Upper lobe of left lung (tissue), 6 donors: ENCODE results near the gene RGS12. TPM values are rescaled to one million over a fixed set of nuclear protein-coding genes. Genes with fewer than 3 reads are reported as not detected.
A peak's percentile ranks its signal among the peaks of the same experiment; 100 is the strongest.

Experiments used
- ATAC-seq, 2 donors: fragments of 200-7000 bp; cut with Tn5 transposase; one replicate each; pipeline ENCODE4 v1.9.1; 2022; ENCODE audit warnings: mild to moderate bottlenecking in 2 of 2, moderate library complexity in 2 of 2; ENCODE audit not compliant: low FRiP score in 2 of 2
- DNase-seq, 2 donors: peaks; one replicate each; pipeline ENCODE4 v3.0.0-alpha.2; 2019 to 2020
- H3K27ac ChIP-seq, 4 donors: fragments of 200-600 bp; sonication (generic); one replicate each; pipeline ENCODE4 v1.5.1; 2016 to 2019
- H3K27me3 ChIP-seq, 4 donors: fragments of 200-600 bp; sonication (generic); one replicate each; pipeline ENCODE4 v1.5.1; 2017 to 2019
- H3K36me3 ChIP-seq, 4 donors: fragments of 200-600 bp; sonication (generic); one replicate each; pipeline ENCODE4 v1.5.1; 2016 to 2019
- H3K4me1 ChIP-seq, 4 donors: fragments of 200-600 bp; sonication (generic); one replicate each; pipeline ENCODE4 v1.5.1; 2018 to 2019
- H3K4me3 ChIP-seq, 4 donors: fragments of 200-600 bp; sonication (generic); one replicate each; pipeline ENCODE4 v1.5.1; 2017 to 2019; ENCODE audit warnings: mild to moderate bottlenecking in 2 of 4, moderate library complexity in 1 of 4
- H3K9me3 ChIP-seq, 4 donors: fragments of 200-600 bp; sonication (generic); one replicate each; pipeline ENCODE4 v1.5.1; 2018 to 2019
- EP300 ChIP-seq, 4 donors: sonication (generic); formaldehyde crosslinking; IDR thresholded peaks; one replicate each; pipeline ENCODE4 v1.5.1; 2017; ENCODE audit warnings: antibody characterized with exemption in 4 of 4, control low read depth in 2 of 4
- POLR2A ChIP-seq, 4 donors: fragments of 450-650 bp; IDR thresholded peaks; one replicate each; pipeline ENCODE4 v1.5.1; 2016 to 2017; ENCODE audit warnings: antibody characterized with exemption in 4 of 4, mild to moderate bottlenecking in 2 of 4
- POLR2AphosphoS5 ChIP-seq, 2 donors: sonication (generic); formaldehyde crosslinking; IDR thresholded peaks; one replicate each; pipeline ENCODE4 v1.5.1; 2017; ENCODE audit warnings: antibody characterized with exemption in 2 of 2
- WGBS, 2 donors: methylation state at CpG; one replicate each; pipeline ENCODE4 v1.1.5; 2017 to 2018; 5-methylcytosine and 5-hydroxymethylcytosine counted together
- total RNA-seq, 6 donors: library from RNA; depleted of rRNA in 4 of 6; stranded (reverse); fragments of >200 nt in 4 of 6; gene quantifications; one replicate each; pipeline versions ENCODE4 v1.1.0 to v1.2.1, GENCODE V29; 2016 to 2021
- TF ChIP-seq, protein P1 (sequence below), 6 experiments: fragments of 450-650 bp in 4 of 6; fragments of 200-600 bp in 2 of 6; sonication (generic) in 2 of 6; IDR thresholded peaks; one replicate each; pipeline ENCODE4 v1.5.1; 2016 to 2019; ENCODE audit warnings: antibody characterized with exemption in 6 of 6
- donor health status: DM: no; HTN: no; CAD: no; lungs with moderate emphysema.
- donor health status: DM: no; HTN: yes; CAD: no; lungs with severe emphysema.

The RGS12 gene
- total RNA-seq, 6 donors from 2014 or later = 17.8 to 124 (median 49.7) TPM

DNA sequence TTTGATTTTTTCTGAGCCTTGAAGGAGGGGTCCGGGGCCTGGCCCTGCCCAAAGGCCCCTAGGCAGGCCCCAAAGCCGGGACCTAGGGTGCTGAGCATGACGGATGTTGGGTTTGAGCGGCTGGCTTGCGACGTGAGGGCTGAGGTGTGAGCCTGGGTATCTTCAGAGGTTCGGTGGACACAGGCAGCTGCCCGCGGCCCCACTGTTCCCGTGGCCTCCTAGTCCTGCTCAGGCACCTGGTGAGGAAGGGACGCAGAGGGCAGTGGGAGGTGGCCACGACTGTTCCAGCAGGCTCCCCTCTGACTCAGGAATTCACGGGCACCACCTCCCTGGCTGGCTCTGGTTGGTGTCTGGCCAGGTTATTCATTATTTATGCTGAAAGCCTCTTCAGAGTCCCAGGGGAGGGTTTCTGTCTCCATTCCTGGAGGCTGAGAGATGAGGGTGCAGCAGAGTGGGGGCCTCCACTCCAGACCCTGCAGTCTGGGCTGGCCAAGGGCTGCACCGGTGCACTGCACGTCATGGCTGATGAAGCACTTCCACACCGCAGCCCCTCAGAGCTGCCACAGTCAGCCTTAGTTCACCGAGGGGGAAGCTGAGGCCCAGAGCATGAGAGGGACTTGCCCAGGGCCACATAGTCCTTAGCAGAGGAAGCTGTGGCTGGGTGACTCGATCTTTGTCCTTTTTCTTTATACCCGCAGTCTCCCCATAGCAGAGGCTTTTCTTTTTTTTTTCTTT is 41.7 kb upstream of the RGS12 start:
- Histone ChIP-seq H3K27me3 (no peaks in the 10 kb centered on the region), H3K4me1 (no peaks in the 10 kb centered on the region), H3K4me3 (peak overlapping the region in 3 of 4 donors; percentile 25 to 44 (median 33)), H3K27ac (peak overlapping the region; percentile 53 to 77 (median 74)), H3K36me3 (peaks cover 0 to 6% (median 3%) of the 10 kb centered on the region in 4 donors), H3K9me3 (no peaks in the 10 kb centered on the region)
- TF ChIP-seq POLR2AphosphoS5 (IDR thresholded peaks at IDR 0.05) (no peak), EP300 (IDR thresholded peaks at IDR 0.05) (no peak), POLR2A (IDR thresholded peaks at IDR 0.05) (peak in 2 of 4 donors; percentile 4 to 38)
- TF ChIP-seq, protein P1, sequence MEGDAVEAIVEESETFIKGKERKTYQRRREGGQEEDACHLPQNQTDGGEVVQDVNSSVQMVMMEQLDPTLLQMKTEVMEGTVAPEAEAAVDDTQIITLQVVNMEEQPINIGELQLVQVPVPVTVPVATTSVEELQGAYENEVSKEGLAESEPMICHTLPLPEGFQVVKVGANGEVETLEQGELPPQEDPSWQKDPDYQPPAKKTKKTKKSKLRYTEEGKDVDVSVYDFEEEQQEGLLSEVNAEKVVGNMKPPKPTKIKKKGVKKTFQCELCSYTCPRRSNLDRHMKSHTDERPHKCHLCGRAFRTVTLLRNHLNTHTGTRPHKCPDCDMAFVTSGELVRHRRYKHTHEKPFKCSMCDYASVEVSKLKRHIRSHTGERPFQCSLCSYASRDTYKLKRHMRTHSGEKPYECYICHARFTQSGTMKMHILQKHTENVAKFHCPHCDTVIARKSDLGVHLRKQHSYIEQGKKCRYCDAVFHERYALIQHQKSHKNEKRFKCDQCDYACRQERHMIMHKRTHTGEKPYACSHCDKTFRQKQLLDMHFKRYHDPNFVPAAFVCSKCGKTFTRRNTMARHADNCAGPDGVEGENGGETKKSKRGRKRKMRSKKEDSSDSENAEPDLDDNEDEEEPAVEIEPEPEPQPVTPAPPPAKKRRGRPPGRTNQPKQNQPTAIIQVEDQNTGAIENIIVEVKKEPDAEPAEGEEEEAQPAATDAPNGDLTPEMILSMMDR (IDR thresholded peaks at IDR 0.05) = no peak
- peak; percentile 82 to 85 for DNase-seq
- WGBS, 2 donors = 77 to 83% methylated on average over 6 to 18 of the region's 19 CpGs
- peak; percentile 33 to 79 for ATAC-seq

DNA sequence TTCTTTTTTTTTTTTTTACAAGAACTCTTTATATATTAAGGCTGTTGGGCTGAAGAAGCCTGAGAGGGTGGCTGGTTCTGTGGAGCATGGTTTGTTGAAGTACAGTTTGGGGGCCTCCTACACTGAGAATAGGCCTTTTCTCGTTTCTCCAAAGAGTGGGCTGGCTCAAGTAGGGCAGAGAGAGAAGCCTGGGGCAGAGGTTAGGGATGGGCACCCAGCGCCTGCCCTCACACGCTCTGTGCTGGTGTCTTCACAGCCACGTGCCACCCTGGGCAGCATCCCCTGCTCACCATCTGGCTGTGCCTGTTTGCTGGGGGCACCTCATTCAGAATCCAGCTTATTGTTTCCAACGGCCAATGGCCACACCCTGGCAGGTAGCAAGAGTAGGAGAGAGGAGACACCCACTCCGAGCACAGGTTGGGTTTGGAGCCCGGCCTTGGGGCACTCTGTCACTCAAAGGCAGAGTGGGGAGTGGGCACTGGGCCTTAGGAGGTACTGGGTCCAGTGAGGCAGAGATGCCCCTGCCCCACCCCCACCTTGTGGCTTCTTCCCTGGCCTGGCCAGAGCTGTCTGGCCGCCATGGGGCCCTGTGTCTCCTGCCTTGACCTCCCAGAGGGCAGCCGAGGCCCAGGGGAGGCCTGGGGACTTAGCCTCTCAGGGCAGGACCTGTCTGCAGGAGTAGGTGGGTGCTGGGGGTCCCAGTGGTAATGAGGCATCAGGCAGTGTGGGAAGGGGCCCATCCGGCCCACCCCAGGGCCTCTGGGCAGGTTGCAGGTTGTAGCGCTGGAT is 40.9 kb upstream of the RGS12 start:
- 94 to 95% methylated on average over 6 to 10 of the region's 11 CpGs for WGBS, 2 donors
- TF ChIP-seq POLR2AphosphoS5 (IDR thresholded peaks at IDR 0.05) = no peak
- no peak for TF ChIP-seq EP300 (IDR thresholded peaks at IDR 0.05)
- no peak for TF ChIP-seq POLR2A (IDR thresholded peaks at IDR 0.05)
- TF ChIP-seq, protein P1 (IDR thresholded peaks at IDR 0.05) = no peak
- H3K27me3 ChIP-seq = no peaks in the 10 kb centered on the region
- H3K9me3 ChIP-seq = no peaks in the 10 kb centered on the region
- H3K4me3 ChIP-seq = no peak overlapping the region
- H3K27ac ChIP-seq = no peak overlapping the region
- no peaks in the 10 kb centered on the region for H3K4me1 ChIP-seq
- ATAC-seq (no peak), DNase-seq (peak in 1 of 2 donors; percentile 47)
- H3K36me3 ChIP-seq = peaks cover 0 to 9% (median 3%) of the 10 kb centered on the region in 4 donors

DNA sequence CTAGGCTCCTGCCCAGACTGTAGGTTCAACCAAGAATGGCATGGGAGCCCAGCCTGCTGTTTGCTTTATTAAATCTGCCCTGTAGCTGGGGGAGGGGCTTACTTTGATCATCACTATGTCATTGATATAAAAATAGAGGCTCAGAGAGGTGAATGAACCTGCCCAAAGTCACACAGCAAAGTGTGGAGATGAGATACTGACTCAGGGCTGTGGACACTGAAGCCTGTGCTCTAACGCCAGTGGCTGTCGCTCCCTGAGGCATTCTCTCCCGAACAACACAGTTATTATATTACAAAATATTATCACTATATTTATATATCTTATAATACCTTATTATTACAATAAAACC is 40.4 kb upstream of the RGS12 start:
- H3K27ac ChIP-seq = no peak overlapping the region
- TF ChIP-seq, protein P1 (IDR thresholded peaks at IDR 0.05) = no peak
- no peaks in the 10 kb centered on the region for H3K9me3 ChIP-seq
- H3K27me3 ChIP-seq = no peaks in the 10 kb centered on the region
- ATAC-seq (no peak), DNase-seq (no peak)
- no peaks in the 10 kb centered on the region for H3K4me1 ChIP-seq
- no peak overlapping the region for H3K4me3 ChIP-seq
- peaks cover 0 to 9% (median 3%) of the 10 kb centered on the region in 4 donors for H3K36me3 ChIP-seq
- 97% methylated on average over 3 of the region's 3 CpGs for WGBS, 2 donors

DNA sequence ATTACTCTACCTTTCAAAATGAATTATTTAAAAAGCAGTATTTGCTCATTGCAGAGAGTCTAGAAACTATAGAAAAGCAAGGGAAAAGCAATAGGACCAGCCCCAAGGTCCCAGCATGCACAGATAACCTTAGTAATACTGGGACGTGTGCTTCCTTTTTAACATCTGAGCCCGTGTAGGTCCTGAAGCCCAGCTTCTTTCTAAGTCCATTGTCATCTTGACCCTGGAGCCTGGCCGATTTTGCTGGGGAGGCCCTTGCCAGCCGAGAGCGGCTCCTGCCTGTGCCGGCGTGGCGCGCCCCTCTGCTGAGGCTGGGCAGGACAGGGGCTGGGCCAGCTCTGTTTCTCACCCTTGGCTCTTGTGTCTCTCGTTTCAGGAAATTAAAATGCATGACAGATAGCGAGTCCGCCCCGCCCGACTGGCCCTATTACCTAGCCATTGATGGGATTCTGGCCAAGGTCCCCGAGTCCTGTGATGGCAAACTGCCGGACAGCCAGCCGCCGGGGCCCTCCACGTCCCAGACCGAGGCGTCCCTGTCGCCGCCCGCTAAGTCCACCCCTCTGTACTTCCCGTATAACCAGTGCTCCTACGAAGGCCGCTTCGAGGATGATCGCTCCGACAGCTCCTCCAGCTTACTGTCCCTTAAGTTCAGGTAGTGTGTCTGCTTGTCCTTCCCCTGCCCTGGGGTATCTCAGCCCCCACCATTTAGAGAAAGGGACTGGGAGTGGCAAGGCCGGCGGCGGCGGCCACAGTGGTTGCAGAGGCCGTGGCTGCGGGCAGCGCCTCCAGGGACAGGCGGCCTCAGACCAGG is 39.8 kb upstream of the RGS12 start:
- 85 to 90% methylated on average over 29 to 38 of the region's 38 CpGs for WGBS, 2 donors
- peaks cover 0 to 9% (median 3%) of the 10 kb centered on the region in 4 donors for H3K36me3 ChIP-seq
- no peaks in the 10 kb centered on the region for H3K9me3 ChIP-seq
- no peaks in the 10 kb centered on the region for H3K27me3 ChIP-seq
- H3K4me3 ChIP-seq = no peak overlapping the region
- ATAC-seq (no peak), DNase-seq (peak; percentile 15 to 76)
- H3K4me1 ChIP-seq = no peaks in the 10 kb centered on the region
- no peak overlapping the region for H3K27ac ChIP-seq
- TF ChIP-seq EP300 (IDR thresholded peaks at IDR 0.05) = no peak
- TF ChIP-seq, protein P1 (IDR thresholded peaks at IDR 0.05) = no peak
- TF ChIP-seq POLR2A (IDR thresholded peaks at IDR 0.05) = no peak
- no peak for TF ChIP-seq POLR2AphosphoS5 (IDR thresholded peaks at IDR 0.05)
